OCI-LY1 (cell line): ENCODE results near the gene CNOT8.
"Not testable (repeated sequence)": the region's sequence is repeated elsewhere in the genome, so short reads cannot be mapped to it uniquely, and the experiment has no call there.

Source experiments
- H2AFZ ChIP-seq: fragments of 200-600 bp; sonication (generic), shearing (Covaris generic); 2 replicates; pipeline ENCODE4 v1.6.0; 2014; ENCODE audit warnings: antibody characterized with exemption, mild to moderate bottlenecking, low read length
- H3F3A ChIP-seq: fragments of 200-600 bp; sonication (generic), shearing (Covaris generic); 2 replicates; pipeline ENCODE4 v1.6.0; 2014; ENCODE audit warnings: mild to moderate bottlenecking, antibody characterized with exemption, low read length, moderate library complexity; ENCODE audit not compliant: insufficient read depth
- H3K27ac ChIP-seq: fragments of 200-600 bp; sonication (generic); 2 replicates; pipeline ENCODE4 v1.5.1; 2014; ENCODE audit warnings: low read length, mixed run types, mild to moderate bottlenecking, low read depth; ENCODE audit not compliant: poor library complexity, severe bottlenecking
- H3K27me3 ChIP-seq: fragments of 200-600 bp; sonication (generic); 2 replicates; pipeline ENCODE4 v1.6.0; 2014; ENCODE audit warnings: antibody characterized with exemption, mild to moderate bottlenecking, low read length, moderate library complexity; ENCODE audit not compliant: insufficient read depth
- H3K36me3 ChIP-seq: fragments of 200-600 bp; sonication (generic); 2 replicates; pipeline ENCODE4 v1.6.1; 2014; ENCODE audit warnings: mild to moderate bottlenecking, antibody characterized with exemption, low read length, moderate library complexity, mixed read lengths; ENCODE audit not compliant: insufficient read depth
- H3K4me1 ChIP-seq: fragments of 200-600 bp; sonication (generic); 2 replicates; pipeline ENCODE4 v1.5.1; 2014; ENCODE audit warnings: mild to moderate bottlenecking, low read length, moderate library complexity; ENCODE audit not compliant: insufficient read depth, severe bottlenecking
- H3K4me2 ChIP-seq: fragments of 200-600 bp; sonication (generic), shearing (Covaris generic); 2 replicates; pipeline ENCODE4 v1.6.1; 2014; ENCODE audit warnings: low read length
- H3K4me3 ChIP-seq: fragments of 200-600 bp; sonication (generic); 2 replicates; pipeline ENCODE4 v1.5.1; 2014; ENCODE audit warnings: low read length, low read depth, mild to moderate bottlenecking, mixed read lengths; ENCODE audit not compliant: poor library complexity, severe bottlenecking
- H3K79me2 ChIP-seq: fragments of 200-600 bp; shearing (Covaris generic); 2 replicates; pipeline ENCODE4 v1.6.1; 2016; ENCODE audit warnings: mixed run types, low read length, mixed read lengths; ENCODE audit not compliant: insufficient read depth
- H3K9ac ChIP-seq: fragments of 200-600 bp; sonication (generic), shearing (Covaris generic); 2 replicates; pipeline ENCODE4 v1.6.1; 2014; ENCODE audit warnings: mild to moderate bottlenecking, low read length, mixed read lengths
- H3K9me2 ChIP-seq: fragments of 200-600 bp; sonication (generic), shearing (Covaris generic); 2 replicates; pipeline ENCODE4 v1.6.1; 2014; ENCODE audit warnings: low read depth, mild to moderate bottlenecking, low read length, mixed read lengths
- H3K9me3 ChIP-seq: fragments of 200-600 bp; shearing (Covaris generic); 2 replicates; pipeline ENCODE4 v1.6.1; 2014; ENCODE audit warnings: low read length, mixed read lengths
- H4K20me1 ChIP-seq: fragments of 200-600 bp; sonication (generic), shearing (Covaris generic); 2 replicates; pipeline ENCODE4 v1.6.0; 2016; ENCODE audit warnings: mild to moderate bottlenecking, low read length; ENCODE audit not compliant: insufficient read depth
- EZH2 ChIP-seq: fragments of 200-600 bp; sonication (generic), shearing (Covaris generic); IDR thresholded peaks from 2 replicates; pipeline ENCODE4 v1.8.0; 2017; ENCODE audit warnings: borderline replicate concordance, mixed run types, mild to moderate bottlenecking, antibody characterized with exemption, low read length, moderate library complexity, mixed read lengths
- TF ChIP-seq, protein P1 (sequence below): fragments of 200-600 bp; sonication (generic), shearing (Covaris generic); IDR thresholded peaks from 2 replicates; pipeline ENCODE4 v1.5.1; 2017; ENCODE audit warnings: mild to moderate bottlenecking, antibody characterized with exemption, low read length, moderate library complexity, mixed read lengths

CNOT8 gene

DNA sequence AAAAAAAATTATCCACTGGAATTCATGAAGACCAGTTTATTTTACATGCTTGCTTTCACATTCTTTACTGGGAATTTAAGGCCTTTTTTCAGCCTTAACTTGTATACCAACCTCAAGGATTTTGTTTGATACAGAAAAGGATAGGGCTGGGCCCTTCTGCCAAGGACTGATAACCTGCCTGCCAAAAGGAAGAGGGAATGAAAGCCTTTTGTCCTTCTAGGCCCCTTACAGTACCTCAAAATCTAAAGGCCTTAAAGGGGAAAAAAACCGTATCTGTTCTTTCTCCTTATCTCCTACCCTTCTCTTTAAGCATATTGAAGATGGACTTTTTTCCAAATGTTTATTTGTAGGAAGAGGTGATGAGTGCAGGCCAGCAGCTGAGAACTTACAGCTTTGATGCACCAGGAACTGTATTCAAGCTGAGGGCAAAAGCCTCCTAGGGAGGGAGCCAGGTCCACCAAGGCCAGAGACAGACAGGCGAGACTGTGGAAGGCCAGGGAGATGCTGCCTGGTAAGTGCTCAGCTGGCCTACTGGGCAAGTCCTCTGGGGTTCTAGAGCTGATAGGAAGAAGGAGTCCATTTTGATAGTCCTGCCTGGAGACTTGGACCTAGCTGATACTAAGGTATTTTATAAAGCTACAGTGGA is 39.8 kb upstream of the CNOT8 start:
- H3K9me2 ChIP-seq, result no peaks in the 10 kb centered on the region
- peaks cover 80% of the 10 kb centered on the region for H3K36me3 ChIP-seq
- no peak overlapping the region for H2AFZ ChIP-seq
- H3K79me2 ChIP-seq, result no peaks in the 10 kb centered on the region
- H3K27me3 ChIP-seq, result no peaks in the 10 kb centered on the region
- H4K20me1 ChIP-seq, result no peaks in the 10 kb centered on the region
- no peak overlapping the region for H3K4me3 ChIP-seq
- H3K4me2 ChIP-seq, result no peak overlapping the region
- TF ChIP-seq, protein P1, sequence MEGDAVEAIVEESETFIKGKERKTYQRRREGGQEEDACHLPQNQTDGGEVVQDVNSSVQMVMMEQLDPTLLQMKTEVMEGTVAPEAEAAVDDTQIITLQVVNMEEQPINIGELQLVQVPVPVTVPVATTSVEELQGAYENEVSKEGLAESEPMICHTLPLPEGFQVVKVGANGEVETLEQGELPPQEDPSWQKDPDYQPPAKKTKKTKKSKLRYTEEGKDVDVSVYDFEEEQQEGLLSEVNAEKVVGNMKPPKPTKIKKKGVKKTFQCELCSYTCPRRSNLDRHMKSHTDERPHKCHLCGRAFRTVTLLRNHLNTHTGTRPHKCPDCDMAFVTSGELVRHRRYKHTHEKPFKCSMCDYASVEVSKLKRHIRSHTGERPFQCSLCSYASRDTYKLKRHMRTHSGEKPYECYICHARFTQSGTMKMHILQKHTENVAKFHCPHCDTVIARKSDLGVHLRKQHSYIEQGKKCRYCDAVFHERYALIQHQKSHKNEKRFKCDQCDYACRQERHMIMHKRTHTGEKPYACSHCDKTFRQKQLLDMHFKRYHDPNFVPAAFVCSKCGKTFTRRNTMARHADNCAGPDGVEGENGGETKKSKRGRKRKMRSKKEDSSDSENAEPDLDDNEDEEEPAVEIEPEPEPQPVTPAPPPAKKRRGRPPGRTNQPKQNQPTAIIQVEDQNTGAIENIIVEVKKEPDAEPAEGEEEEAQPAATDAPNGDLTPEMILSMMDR, result no peak
- TF ChIP-seq EZH2, result no peak
- no peaks in the 10 kb centered on the region for H3F3A ChIP-seq
- H3K9me3 ChIP-seq, result no peaks in the 10 kb centered on the region
- H3K27ac ChIP-seq, result no peak overlapping the region
- no peaks in the 10 kb centered on the region for H3K4me1 ChIP-seq
- no peak overlapping the region for H3K9ac ChIP-seq

DNA sequence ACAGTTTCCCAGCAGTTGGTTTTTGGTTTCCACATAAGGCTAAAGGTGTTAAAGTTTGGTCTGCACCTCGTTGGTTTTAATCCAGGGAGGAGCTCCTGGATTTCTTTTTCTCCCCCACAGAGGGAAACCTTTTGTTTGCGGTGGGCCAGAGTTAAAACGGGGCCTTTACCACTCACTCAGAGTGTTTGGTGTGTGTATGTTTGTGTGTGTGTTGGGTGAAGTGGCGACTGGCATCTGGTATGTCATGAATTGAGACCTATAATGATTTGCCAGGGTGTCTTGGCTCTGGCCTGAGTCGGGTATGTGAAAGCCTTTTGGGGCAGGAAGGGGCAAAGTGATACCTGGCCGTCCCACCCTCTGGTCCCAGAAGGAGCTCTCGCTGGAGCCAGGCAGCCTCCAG is 38.9 kb upstream of the CNOT8 start:
- Histone ChIP-seq H4K20me1 (no peaks in the 10 kb centered on the region), H3K27me3 (no peaks in the 10 kb centered on the region), H3K9me2 (no peaks in the 10 kb centered on the region), H3K36me3 (peaks cover 76% of the 10 kb centered on the region), H3K4me1 (no peaks in the 10 kb centered on the region), H3K9ac (no peak overlapping the region), H3K27ac (no peak overlapping the region), H2AFZ (no peak overlapping the region), H3F3A (no peaks in the 10 kb centered on the region), H3K4me2 (no peak overlapping the region), H3K4me3 (no peak overlapping the region), H3K79me2 (no peaks in the 10 kb centered on the region), H3K9me3 (no peaks in the 10 kb centered on the region)
- TF ChIP-seq, protein P1, result no peak
- TF ChIP-seq EZH2, result no peak

DNA sequence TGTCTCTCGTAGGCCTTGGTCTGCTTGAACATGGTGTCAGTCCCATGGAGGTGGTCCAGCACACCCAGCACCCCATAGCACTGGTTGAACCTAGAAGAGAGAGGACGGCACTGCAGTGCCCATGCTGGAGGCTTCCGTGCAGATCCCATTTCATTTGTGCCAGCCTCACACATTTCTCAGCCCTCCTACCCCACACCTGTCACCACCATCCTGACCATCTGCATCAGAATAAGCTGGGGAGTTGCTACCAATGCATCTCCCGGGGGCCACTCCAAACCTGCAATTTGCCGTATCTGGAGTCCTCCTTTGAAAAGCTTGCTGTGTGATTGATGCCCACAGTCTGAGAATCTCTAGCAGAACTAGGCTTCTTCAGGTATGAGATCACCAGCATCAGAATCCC is 38.0 kb upstream of the CNOT8 start:
- Histone ChIP-seq H3F3A (no peaks in the 10 kb centered on the region), H3K27me3 (no peaks in the 10 kb centered on the region), H3K79me2 (no peaks in the 10 kb centered on the region), H3K27ac (no peak overlapping the region), H3K4me2 (no peak overlapping the region), H3K36me3 (peaks cover 67% of the 10 kb centered on the region), H3K9me2 (no peaks in the 10 kb centered on the region), H3K9me3 (no peaks in the 10 kb centered on the region), H3K4me3 (no peak overlapping the region), H2AFZ (no peak overlapping the region), H4K20me1 (no peaks in the 10 kb centered on the region), H3K9ac (no peak overlapping the region), H3K4me1 (no peaks in the 10 kb centered on the region)
- TF ChIP-seq EZH2, result no peak
- TF ChIP-seq, protein P1, result no peak

DNA sequence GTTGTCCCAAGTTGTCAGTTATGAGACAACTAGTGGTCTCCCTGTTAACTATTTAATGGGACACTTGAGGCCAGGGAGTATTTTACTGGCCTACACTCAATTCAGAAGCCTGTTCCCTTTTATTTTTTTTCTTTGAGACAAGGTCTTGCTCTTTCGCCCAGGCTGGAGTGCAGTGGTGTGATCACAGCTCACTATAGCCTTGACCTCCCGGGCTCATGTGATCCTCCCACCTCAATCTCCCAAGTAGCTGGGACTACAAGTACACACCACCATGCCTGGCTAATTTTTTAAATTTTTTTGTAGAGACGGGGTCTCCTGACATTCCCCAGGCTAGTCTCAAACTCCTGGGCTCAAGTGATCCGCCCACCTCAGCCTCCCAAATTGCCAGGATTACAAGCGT is 35.5 kb upstream of the CNOT8 start:
- not testable (repeated sequence) for H3K9me2 ChIP-seq, H3K4me1 ChIP-seq, H3K4me2 ChIP-seq, H3K27me3 ChIP-seq, H4K20me1 ChIP-seq, H3K79me2 ChIP-seq, H3K27ac ChIP-seq, H3K9ac ChIP-seq, H3K4me3 ChIP-seq, H2AFZ ChIP-seq, H3K9me3 ChIP-seq, H3F3A ChIP-seq
- peaks cover 42% of the 10 kb centered on the region; the same call in 1 of the 2 replicates for H3K36me3 ChIP-seq
